ENCODE measurements around the gene ZNF669.
"Not testable (repeated sequence)": the region's sequence is repeated elsewhere in the genome, so short reads cannot be mapped to it uniquely, and the experiment has no call there.

Gene ZNF669

GRCh38 chr1:247103859-247104591 is at the start of gene ZNF669:
Gene ZNF669 (minus strand): TSS chr1:247104356. CDS start chr1:247104199, 157 bp downstream.
- peak within 1 kb of the TSS; percentile 93 for H3K4me3 ChIP-seq (ENCODE audit: low read depth, low read length)

GRCh38 chr1:247147781-247148180 is 43.6 kb upstream of the ZNF669 start:
- no peak overlapping the region for H3K4me3 ChIP-seq (ENCODE audit: low read depth, low read length)

GRCh38 chr1:247147120-247147519 is 43.0 kb upstream of the ZNF669 start:
- not testable (repeated sequence) for H3K4me3 ChIP-seq (ENCODE audit: low read depth, low read length)

- no peak overlapping the region for H3K4me3 ChIP-seq (ENCODE audit: low read depth, low read length)
These were observed 42.5 kb upstream of the ZNF669 start for GRCh38 chr1:247146671-247147070.

GRCh38 chr1:247145279-247145678 is 41.1 kb upstream of the ZNF669 start:
- no peak overlapping the region for H3K4me3 ChIP-seq (ENCODE audit: low read depth, low read length)

- H3K4me3 ChIP-seq (ENCODE audit: low read depth, low read length) = not testable (repeated sequence)
These were observed 35.4 kb upstream of the ZNF669 start for GRCh38 chr1:247139557-247139956.

GRCh38 chr1:247131236-247131635 is 27.1 kb upstream of the ZNF669 start:
- H3K4me3 ChIP-seq (ENCODE audit: low read depth, low read length) = no peak overlapping the region

GRCh38 chr1:247127519-247128282 is 23.5 kb upstream of the ZNF669 start:
- H3K4me3 ChIP-seq (ENCODE audit: low read depth, low read length) = not testable (repeated sequence)

GRCh38 chr1:247126601-247127000 is 22.4 kb upstream of the ZNF669 start:
- not testable (repeated sequence) for H3K4me3 ChIP-seq (ENCODE audit: low read depth, low read length)

- H3K4me3 ChIP-seq (ENCODE audit: low read depth, low read length) = not testable (repeated sequence)
These were observed 22.0 kb upstream of the ZNF669 start for GRCh38 chr1:247126166-247126565.

GRCh38 chr1:247121382-247121781 is 17.2 kb upstream of the ZNF669 start:
- H3K4me3 ChIP-seq (ENCODE audit: low read depth, low read length) = no peak overlapping the region

- H3K4me3 ChIP-seq (ENCODE audit: low read depth, low read length) = not testable (repeated sequence)
These were observed 16.2 kb upstream of the ZNF669 start for GRCh38 chr1:247120408-247120668.

GRCh38 chr1:247119600-247120407 is 15.6 kb upstream of the ZNF669 start:
- no peak overlapping the region for H3K4me3 ChIP-seq (ENCODE audit: low read depth, low read length)

- no peak overlapping the region for H3K4me3 ChIP-seq (ENCODE audit: low read depth, low read length)
These were observed 14.8 kb upstream of the ZNF669 start for GRCh38 chr1:247118946-247119446.

GRCh38 chr1:247115545-247115944 is 11.4 kb upstream of the ZNF669 start:
- no peak overlapping the region for H3K4me3 ChIP-seq (ENCODE audit: low read depth, low read length)

GRCh38 chr1:247115141-247115510 is 11.0 kb upstream of the ZNF669 start:
- H3K4me3 ChIP-seq (ENCODE audit: low read depth, low read length) = no peak overlapping the region

GRCh38 chr1:247114351-247115140 is 10.4 kb upstream of the ZNF669 start:
- no peak overlapping the region for H3K4me3 ChIP-seq (ENCODE audit: low read depth, low read length)

- no peak overlapping the region for H3K4me3 ChIP-seq (ENCODE audit: low read depth, low read length)
These were observed 9.6 kb upstream of the ZNF669 start for GRCh38 chr1:247113733-247114271.

- no peak overlapping the region for H3K4me3 ChIP-seq (ENCODE audit: low read depth, low read length)
These were observed 8.9 kb upstream of the ZNF669 start for GRCh38 chr1:247113094-247113497.

- H3K4me3 ChIP-seq (ENCODE audit: low read depth, low read length) = peak overlapping the region; percentile 53
These were observed 8.3 kb upstream of the ZNF669 start for GRCh38 chr1:247112479-247112781.

Data from iPS-11a (cell line).